HCT116 (cell line): ENCODE measurements around the gene GYS1.

Experiments used
- CTCF ChIP-seq, 3 experiments: fragments of 200-600 bp in 1 of 3; sonication (generic) in 1 of 3; IDR thresholded peaks in 2 of 3; conservative IDR thresholded peaks in 1 of 3; 2 replicates each; pipeline ENCODE4 v1.5.1; 2012 to 2017; ENCODE audit warnings: low read depth in 2 of 3, low read length in 2 of 3, antibody characterized with exemption in 1 of 3, borderline replicate concordance in 1 of 3, control low read depth in 1 of 3, mild to moderate bottlenecking in 1 of 3, mixed read lengths in 1 of 3, mixed run types in 1 of 3, moderate library complexity in 1 of 3; ENCODE audit not compliant: insufficient read depth in 1 of 3
- EZH2phosphoT487 ChIP-seq: fragments of 200-600 bp; IDR thresholded peaks from 2 replicates; pipeline ENCODE4 v1.6.1; 2018; ENCODE audit warnings: antibody characterized with exemption, borderline replicate concordance
- JUND ChIP-seq: IDR thresholded peaks from 2 replicates; pipeline ENCODE4 v1.6.1; 2012
- POLR2A ChIP-seq: IDR thresholded peaks from 2 replicates; pipeline ENCODE4 v1.7.0; 2011; ENCODE audit warnings: borderline replicate concordance; ENCODE audit not compliant: insufficient read depth, insufficient read length; ENCODE audit errors: extremely low read depth
- POLR2AphosphoS5 ChIP-seq: IDR thresholded peaks from 2 replicates; pipeline ENCODE4 v1.6.1; 2011; ENCODE audit warnings: mild to moderate bottlenecking, low read depth, low read length, moderate library complexity

GRCh38 chr19:49020931-49021895 is 28.1 kb upstream of the GYS1 start:
- TF ChIP-seq JUND (no peak), EZH2phosphoT487 (no peak), CTCF (IDR thresholded peaks at IDR 0.05 in 2 of 3, conservative IDR thresholded peaks at IDR 0.05 in 1 of 3; ENCODE audit: borderline replicate concordance in 1 of 3, insufficient read depth in 1 of 3, low read depth in 2 of 3, low read length in 2 of 3) (no peak), POLR2AphosphoS5 (no peak), POLR2A (no peak)
